Amniotic epithelial cell (primary cell): Measurements from ENCODE around the gene FAM120C.
A peak's percentile ranks its signal among the peaks of the same experiment; 100 is the strongest.

ENCODE experiments used
- DNase-seq: peaks from one replicate; pipeline ENCODE4 v3.0.0-alpha.2; 2010; ENCODE audit warnings: low read depth

The FAM120C gene

GRCh38 chrX:54157561-54157960 is 25.5 kb downstream of the FAM120C start:
- DNase-seq: no peak

GRCh38 chrX:54134269-54134668 is 48.8 kb downstream of the FAM120C start:
- DNase-seq: no peak

GRCh38 chrX:54116391-54116790 is 66.7 kb downstream of the FAM120C start:
- DNase-seq: no peak

GRCh38 chrX:54093571-54093970 is 89.5 kb downstream of the FAM120C start:
- DNase-seq: no peak

- no peak for DNase-seq
Observed at GRCh38 chrX:54093159-54093558, 89.9 kb downstream of the FAM120C start.

- no peak for DNase-seq
Observed at GRCh38 chrX:54090880-54091279, 92.2 kb downstream of the FAM120C start.

- no peak for DNase-seq
Observed at GRCh38 chrX:54089191-54089590, 93.9 kb downstream of the FAM120C start.

GRCh38 chrX:54087661-54088060 is 95.4 kb downstream of the FAM120C start:
- peak; percentile 15 for DNase-seq

- no peak for DNase-seq
Observed at GRCh38 chrX:54085666-54086065, 97.4 kb downstream of the FAM120C start.

GRCh38 chrX:54076903-54077302 is 106.2 kb downstream of the FAM120C start:
- peak; percentile 65 for DNase-seq

GRCh38 chrX:54074826-54075225 is 108.2 kb downstream of the FAM120C start:
- DNase-seq: no peak

- DNase-seq: no peak
Observed at GRCh38 chrX:54067766-54068165, 115.3 kb downstream of the FAM120C start.

GRCh38 chrX:54066841-54067240 is 116.2 kb downstream of the FAM120C start:
- DNase-seq: peak; percentile 23

GRCh38 chrX:54064564-54064963 is 118.5 kb downstream of the FAM120C start:
- DNase-seq: no peak

GRCh38 chrX:54063361-54063760 is 119.7 kb downstream of the FAM120C start:
- DNase-seq: peak; percentile 26

GRCh38 chrX:54049801-54050200 is 133.3 kb downstream of the FAM120C start:
- no peak for DNase-seq

GRCh38 chrX:54048412-54048811 is 134.6 kb downstream of the FAM120C start:
- no peak for DNase-seq

GRCh38 chrX:54045563-54046228 is 137.4 kb downstream of the FAM120C start:
- no peak for DNase-seq

GRCh38 chrX:54044877-54045338 is 138.1 kb downstream of the FAM120C start:
- DNase-seq: peak; percentile 8

GRCh38 chrX:54044126-54044876 is 138.8 kb downstream of the FAM120C start, which contains the start of gene PHF8:
Gene PHF8, minus strand, starts transcription at chrX:54044473. Its CDS starts 1,745 bp downstream, at chrX:54042728.
- peak; percentile 94 for DNase-seq

GRCh38 chrX:54043541-54044125 is 139.4 kb downstream of the FAM120C start:
- peak; percentile 18 for DNase-seq

- DNase-seq: no peak
Observed at GRCh38 chrX:54043056-54043455, 140.0 kb downstream of the FAM120C start.

- DNase-seq: peak; percentile 57
Observed at GRCh38 chrX:54042609-54043021, 140.4 kb downstream of the FAM120C start.
